AG04449 (cell line): ENCODE results near the gene EVC.

Experiments
- CTCF ChIA-PET: fragments of 350-600 bp; formaldehyde crosslinking; extraction: SDS; loops from one replicate; lab custom pipeline; 2021; ENCODE audit warnings: antibody characterized with exemption; lab: Yijun Ruan, JAX
- POLR2A ChIA-PET: fragments of 400-600, 350-600 bp; formaldehyde crosslinking; extraction: SDS; loops from one replicate; lab custom pipeline; 2020; ENCODE audit warnings: antibody characterized with exemption, inconsistent platforms; lab: Yijun Ruan, JAX
- DNase-seq: peaks from one replicate; pipeline ENCODE4 v3.0.0-alpha.2; 2010; ENCODE audit warnings: low read depth, low spot score
- H3K4me3 ChIP-seq: 2 replicates; pipeline ENCODE4 v1.5.1; 2011; ENCODE audit warnings: low read depth, mild to moderate bottlenecking, control low read depth, low read length
- TF ChIP-seq, protein P1 (sequence below): IDR thresholded peaks from one replicate; pipeline ENCODE4 v1.5.1; 2011; ENCODE audit warnings: mild to moderate bottlenecking, moderate library complexity, low read length, control low read depth, inconsistent platforms; ENCODE audit not compliant: insufficient read depth; ENCODE audit errors: missing control alignments

EVC gene

DNA sequence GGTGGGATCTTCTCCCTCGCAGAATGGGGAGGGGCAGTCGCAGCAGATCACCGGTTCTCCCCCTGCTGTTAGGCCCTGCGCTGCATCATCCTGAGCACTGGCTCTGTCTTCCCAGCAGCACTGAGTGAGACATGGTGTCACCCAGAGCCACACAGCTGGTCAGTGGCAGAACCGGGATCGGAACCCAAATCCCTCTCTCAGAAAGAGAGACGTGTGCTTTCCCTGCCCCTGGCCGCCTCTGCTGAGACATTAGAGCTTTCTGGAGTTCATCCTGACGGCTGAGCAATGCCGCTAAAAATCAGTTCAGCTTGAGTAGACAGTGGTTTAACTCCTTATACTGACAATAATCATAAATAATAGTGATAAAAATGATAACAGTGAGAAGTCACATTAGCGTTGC lies 87.9 kb downstream of the EVC start:
- DNase-seq: no peak
- ChIA-PET CTCF (interaction anchor here (1.4 to 2.0 kb wide), 2 partner anchors 8 to 14 kb away, joined by 6 to 10 read pairs; no protein-coding TSS in a partner anchor), POLR2A (no interaction called here)
- TF ChIP-seq, protein P1, sequence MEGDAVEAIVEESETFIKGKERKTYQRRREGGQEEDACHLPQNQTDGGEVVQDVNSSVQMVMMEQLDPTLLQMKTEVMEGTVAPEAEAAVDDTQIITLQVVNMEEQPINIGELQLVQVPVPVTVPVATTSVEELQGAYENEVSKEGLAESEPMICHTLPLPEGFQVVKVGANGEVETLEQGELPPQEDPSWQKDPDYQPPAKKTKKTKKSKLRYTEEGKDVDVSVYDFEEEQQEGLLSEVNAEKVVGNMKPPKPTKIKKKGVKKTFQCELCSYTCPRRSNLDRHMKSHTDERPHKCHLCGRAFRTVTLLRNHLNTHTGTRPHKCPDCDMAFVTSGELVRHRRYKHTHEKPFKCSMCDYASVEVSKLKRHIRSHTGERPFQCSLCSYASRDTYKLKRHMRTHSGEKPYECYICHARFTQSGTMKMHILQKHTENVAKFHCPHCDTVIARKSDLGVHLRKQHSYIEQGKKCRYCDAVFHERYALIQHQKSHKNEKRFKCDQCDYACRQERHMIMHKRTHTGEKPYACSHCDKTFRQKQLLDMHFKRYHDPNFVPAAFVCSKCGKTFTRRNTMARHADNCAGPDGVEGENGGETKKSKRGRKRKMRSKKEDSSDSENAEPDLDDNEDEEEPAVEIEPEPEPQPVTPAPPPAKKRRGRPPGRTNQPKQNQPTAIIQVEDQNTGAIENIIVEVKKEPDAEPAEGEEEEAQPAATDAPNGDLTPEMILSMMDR: no peak
- H3K4me3 ChIP-seq: no peak overlapping the region

DNA sequence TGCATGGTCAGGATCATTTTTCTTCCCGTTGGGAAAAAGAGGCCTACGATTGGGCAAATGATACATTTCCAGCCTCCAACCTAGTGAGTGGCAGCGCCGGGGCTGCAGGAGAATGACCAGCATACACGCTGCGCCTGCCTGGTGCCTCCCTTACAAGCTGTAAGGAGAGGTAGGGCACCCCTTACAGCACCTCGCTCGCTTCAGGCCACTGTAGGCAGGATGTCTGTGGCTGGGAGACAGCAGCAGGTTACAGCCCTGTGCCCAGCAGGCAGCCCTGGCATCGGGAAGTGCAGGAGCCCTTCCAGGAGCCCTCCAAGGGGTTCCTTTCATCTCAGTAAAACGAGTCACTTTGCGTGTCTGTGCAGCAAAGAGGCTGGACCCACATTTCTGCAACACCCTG lies 88.4 kb downstream of the EVC start:
- POLR2A ChIA-PET: no interaction called here
- no peak overlapping the region for H3K4me3 ChIP-seq
- TF ChIP-seq, protein P1: no peak
- CTCF ChIA-PET: interaction anchor here (2.0 kb wide), 1 partner anchor 9 kb away, joined by 10 read pairs; no protein-coding TSS in a partner anchor
- no peak for DNase-seq

DNA sequence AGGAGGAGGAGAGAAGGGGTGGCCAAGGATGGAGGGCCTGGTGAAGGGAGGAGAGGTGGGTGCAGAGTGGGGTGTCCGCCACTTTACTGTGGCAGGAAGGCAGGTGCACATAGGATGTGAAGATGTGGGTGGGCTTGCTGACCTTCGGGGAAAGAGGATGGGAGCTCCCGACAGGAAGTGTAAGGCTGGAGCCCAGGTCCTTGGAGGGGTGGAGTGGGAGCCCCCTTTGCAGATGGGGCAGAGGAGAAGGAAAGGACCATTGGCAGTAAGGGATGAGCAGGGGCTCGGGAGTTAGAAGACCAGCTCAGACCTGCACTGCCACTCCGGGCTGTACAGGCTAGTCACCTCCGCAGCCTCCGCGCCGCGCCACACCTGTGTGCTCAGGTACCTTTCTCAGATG lies 89.5 kb downstream of the EVC start:
- ChIA-PET CTCF (interaction anchor here (0.9 to 1.3 kb wide), 2 partner anchors 10 to 13 kb away, joined by 4 to 7 read pairs; no protein-coding TSS in a partner anchor), POLR2A (no interaction called here)
- TF ChIP-seq, protein P1: no peak
- H3K4me3 ChIP-seq: no peak overlapping the region
- no peak for DNase-seq

DNA sequence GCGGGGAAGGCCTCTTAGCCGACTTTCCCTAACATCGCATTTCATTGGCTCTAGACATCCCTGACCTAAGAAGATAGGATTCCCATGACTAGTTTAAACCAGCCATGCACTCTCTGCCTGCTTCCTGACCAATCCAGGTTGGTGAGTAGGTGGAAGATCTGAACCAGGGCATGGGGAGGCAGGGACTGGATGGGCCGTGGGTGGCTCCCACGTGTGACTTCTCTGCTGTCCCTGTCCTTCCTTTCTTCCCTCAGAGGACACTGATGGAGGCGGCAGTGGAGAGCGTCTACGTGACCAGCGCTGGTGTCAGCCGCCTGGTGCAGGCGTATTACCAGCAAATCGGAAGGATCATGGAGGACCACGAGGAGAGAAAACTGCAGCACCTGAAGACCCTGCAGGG lies 90.7 kb downstream of the EVC start:
- H3K4me3 ChIP-seq: no peak overlapping the region
- ChIA-PET CTCF (no interaction called here), POLR2A (no interaction called here)
- no peak for DNase-seq
- TF ChIP-seq, protein P1: no peak

DNA sequence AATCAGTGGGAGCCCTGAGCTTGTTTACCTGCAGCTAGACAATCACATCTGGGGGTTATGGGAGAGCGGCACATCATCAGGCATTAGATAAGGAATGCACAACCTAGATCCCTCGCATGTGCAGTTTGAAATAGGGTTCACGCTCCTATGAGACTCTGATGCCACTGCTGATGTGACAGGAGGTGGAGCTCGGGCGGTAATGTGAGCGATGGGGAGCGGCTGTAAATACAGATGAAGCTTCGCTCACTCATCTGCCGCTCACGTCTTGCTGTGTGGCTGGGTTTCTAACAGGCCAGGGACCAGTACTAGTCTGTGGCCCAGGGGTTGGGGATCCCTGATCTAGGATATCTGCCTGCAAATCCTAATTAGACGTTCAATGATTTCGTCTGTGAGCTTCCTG lies 91.6 kb downstream of the EVC start:
- TF ChIP-seq, protein P1: no peak
- no peak overlapping the region for H3K4me3 ChIP-seq
- DNase-seq: no peak
- ChIA-PET CTCF (interaction anchor here (1.5 to 2.6 kb wide), 4 partner anchors 10 to 22 kb away, joined by 6 to 20 read pairs (median 9); no protein-coding TSS in a partner anchor), POLR2A (no interaction called here)

DNA sequence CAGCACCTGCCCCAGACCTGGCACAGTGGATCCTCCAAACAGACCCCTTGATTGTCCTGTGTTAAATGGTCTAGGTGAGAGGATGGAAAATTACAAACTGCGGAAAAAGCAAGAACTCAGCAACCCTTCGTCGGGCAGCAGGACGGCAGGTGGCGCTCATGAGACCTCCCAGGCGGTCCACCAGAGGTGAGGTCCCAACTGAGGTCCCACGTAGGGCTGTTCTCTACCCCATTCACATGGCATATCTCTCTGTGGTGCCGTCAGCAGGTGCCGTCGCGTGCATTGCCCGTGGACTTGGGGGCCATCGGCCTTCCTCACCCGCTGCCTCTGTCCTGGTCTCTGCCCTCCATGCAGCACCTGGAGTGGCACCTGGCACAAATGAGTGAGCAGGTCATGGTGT lies 93.7 kb downstream of the EVC start:
- POLR2A ChIA-PET: no interaction called here
- no peak for DNase-seq
- TF ChIP-seq, protein P1: no peak
- H3K4me3 ChIP-seq: no peak overlapping the region
- CTCF ChIA-PET: interaction anchor here (2.3 to 2.4 kb wide), 2 partner anchors 8 to 14 kb away, joined by 11 to 20 read pairs; no protein-coding TSS in a partner anchor
